Measurements from ENCODE around the gene RBBP8NL.

Gene RBBP8NL

GRCh38 chr20:62453186-62453808 lies 26.0 kb upstream of the RBBP8NL start:
- CTCF ChIA-PET = no interaction called here
- no peaks in the 10 kb centered on the region for H3K36me3 Mint-ChIP-seq
- H3K4me3 Mint-ChIP-seq = no peak overlapping the region
- no peak for DNase-seq
- H3K4me1 Mint-ChIP-seq = no peaks in the 10 kb centered on the region
- peaks cover 40% of the 10 kb centered on the region for H3K27me3 Mint-ChIP-seq
- H3K9me3 Mint-ChIP-seq = no peaks in the 10 kb centered on the region
- no peak overlapping the region for H3K27ac Mint-ChIP-seq

GRCh38 chr20:62452475-62453095 lies 25.2 kb upstream of the RBBP8NL start:
- Mint-ChIP-seq H3K36me3 (no peaks in the 10 kb centered on the region), H3K27ac (no peak overlapping the region), H3K27me3 (peaks cover 40% of the 10 kb centered on the region), H3K9me3 (no peaks in the 10 kb centered on the region), H3K4me3 (no peak overlapping the region), H3K4me1 (no peaks in the 10 kb centered on the region)
- CTCF ChIA-PET = no interaction called here
- DNase-seq = no peak

- Mint-ChIP-seq H3K27me3 (peaks cover 37% of the 10 kb centered on the region), H3K36me3 (no peaks in the 10 kb centered on the region), H3K27ac (no peak overlapping the region), H3K4me1 (no peaks in the 10 kb centered on the region), H3K9me3 (no peaks in the 10 kb centered on the region), H3K4me3 (no peak overlapping the region)
- CTCF ChIA-PET = no interaction called here
- DNase-seq = no peak
Measured at GRCh38 chr20:62451970-62452369, 24.6 kb upstream of the RBBP8NL start.

GRCh38 chr20:62451156-62451767 lies 23.9 kb upstream of the RBBP8NL start:
- Mint-ChIP-seq H3K4me3 (no peak overlapping the region), H3K36me3 (no peaks in the 10 kb centered on the region), H3K9me3 (no peaks in the 10 kb centered on the region), H3K4me1 (no peaks in the 10 kb centered on the region), H3K27me3 (peaks cover 33% of the 10 kb centered on the region), H3K27ac (no peak overlapping the region)
- DNase-seq = no peak
- CTCF ChIA-PET = no interaction called here

GRCh38 chr20:62449951-62450691 lies 22.8 kb upstream of the RBBP8NL start:
- no peaks in the 10 kb centered on the region for H3K9me3 Mint-ChIP-seq
- H3K4me1 Mint-ChIP-seq = no peaks in the 10 kb centered on the region
- DNase-seq = no peak
- H3K27ac Mint-ChIP-seq = no peak overlapping the region
- CTCF ChIA-PET = no interaction called here
- H3K27me3 Mint-ChIP-seq = peaks cover 25% of the 10 kb centered on the region
- no peak overlapping the region for H3K4me3 Mint-ChIP-seq
- H3K36me3 Mint-ChIP-seq = no peaks in the 10 kb centered on the region

GRCh38 chr20:62448788-62449187 lies 21.4 kb upstream of the RBBP8NL start:
- no peak overlapping the region for H3K27ac Mint-ChIP-seq
- peaks cover 21% of the 10 kb centered on the region for H3K27me3 Mint-ChIP-seq
- no peaks in the 10 kb centered on the region for H3K36me3 Mint-ChIP-seq
- no peak overlapping the region for H3K4me3 Mint-ChIP-seq
- no peaks in the 10 kb centered on the region for H3K4me1 Mint-ChIP-seq
- CTCF ChIA-PET = no interaction called here
- DNase-seq = no peak
- no peaks in the 10 kb centered on the region for H3K9me3 Mint-ChIP-seq

- no peak for DNase-seq
- H3K27ac Mint-ChIP-seq = no peak overlapping the region
- H3K27me3 Mint-ChIP-seq = peaks cover 14% of the 10 kb centered on the region
- no peak overlapping the region for H3K4me3 Mint-ChIP-seq
- no peaks in the 10 kb centered on the region for H3K36me3 Mint-ChIP-seq
- H3K9me3 Mint-ChIP-seq = no peaks in the 10 kb centered on the region
- CTCF ChIA-PET = no interaction called here
- no peaks in the 10 kb centered on the region for H3K4me1 Mint-ChIP-seq
Measured at GRCh38 chr20:62448038-62448437, 20.7 kb upstream of the RBBP8NL start.

- CTCF ChIA-PET = no interaction called here
- Mint-ChIP-seq H3K27me3 (peaks cover 14% of the 10 kb centered on the region), H3K9me3 (no peaks in the 10 kb centered on the region), H3K4me3 (no peak overlapping the region), H3K4me1 (no peaks in the 10 kb centered on the region), H3K36me3 (no peaks in the 10 kb centered on the region), H3K27ac (no peak overlapping the region)
- no peak for DNase-seq
Measured at GRCh38 chr20:62446888-62447869, 19.8 kb upstream of the RBBP8NL start.

GRCh38 chr20:62446481-62446880 lies 19.1 kb upstream of the RBBP8NL start:
- H3K9me3 Mint-ChIP-seq = no peaks in the 10 kb centered on the region
- H3K4me3 Mint-ChIP-seq = no peak overlapping the region
- H3K27me3 Mint-ChIP-seq = peaks cover 14% of the 10 kb centered on the region
- H3K27ac Mint-ChIP-seq = no peak overlapping the region
- DNase-seq = no peak
- H3K4me1 Mint-ChIP-seq = no peaks in the 10 kb centered on the region
- H3K36me3 Mint-ChIP-seq = no peaks in the 10 kb centered on the region
- CTCF ChIA-PET = no interaction called here

- H3K27me3 Mint-ChIP-seq = peaks cover 14% of the 10 kb centered on the region
- no peak for DNase-seq
- H3K4me1 Mint-ChIP-seq = no peaks in the 10 kb centered on the region
- no peak overlapping the region for H3K27ac Mint-ChIP-seq
- CTCF ChIA-PET = no interaction called here
- no peak overlapping the region for H3K4me3 Mint-ChIP-seq
- H3K9me3 Mint-ChIP-seq = no peaks in the 10 kb centered on the region
- H3K36me3 Mint-ChIP-seq = no peaks in the 10 kb centered on the region
Measured at GRCh38 chr20:62445553-62446340, 18.4 kb upstream of the RBBP8NL start.

- no peaks in the 10 kb centered on the region for H3K36me3 Mint-ChIP-seq
- DNase-seq = no peak
- peaks cover 7% of the 10 kb centered on the region for H3K27me3 Mint-ChIP-seq
- CTCF ChIA-PET = no interaction called here
- H3K9me3 Mint-ChIP-seq = no peaks in the 10 kb centered on the region
- no peak overlapping the region for H3K4me3 Mint-ChIP-seq
- H3K27ac Mint-ChIP-seq = no peak overlapping the region
- H3K4me1 Mint-ChIP-seq = no peaks in the 10 kb centered on the region
Measured at GRCh38 chr20:62444286-62444685, 16.9 kb upstream of the RBBP8NL start.

- no peaks in the 10 kb centered on the region for H3K4me1 Mint-ChIP-seq
- no peak overlapping the region for H3K27ac Mint-ChIP-seq
- CTCF ChIA-PET = no interaction called here
- peaks cover 9% of the 10 kb centered on the region for H3K27me3 Mint-ChIP-seq
- no peak for DNase-seq
- H3K4me3 Mint-ChIP-seq = no peak overlapping the region
- no peaks in the 10 kb centered on the region for H3K36me3 Mint-ChIP-seq
- H3K9me3 Mint-ChIP-seq = no peaks in the 10 kb centered on the region
Measured at GRCh38 chr20:62441987-62442539, 14.7 kb upstream of the RBBP8NL start.

- Mint-ChIP-seq H3K4me1 (no peaks in the 10 kb centered on the region), H3K4me3 (no peak overlapping the region), H3K9me3 (no peaks in the 10 kb centered on the region), H3K36me3 (no peaks in the 10 kb centered on the region), H3K27ac (no peak overlapping the region), H3K27me3 (peaks cover 31% of the 10 kb centered on the region)
- no peak for DNase-seq
- CTCF ChIA-PET = interaction anchor here (0.6 kb wide), 1 partner anchor 971 kb away, joined by 3 read pairs; no protein-coding TSS in a partner anchor
Measured at GRCh38 chr20:62439218-62439617, 11.9 kb upstream of the RBBP8NL start.

Measured in activated naive CD4-positive, alpha-beta T cell treated with anti-CD3 and anti-CD28 coated beads, Interleukin-2, amount 10 ng/mL, durations not matched to agents 7 days and 5 days (primary cell).